H1 (cell line): Measurements from ENCODE around the gene ATP11A. TPM values are rescaled to one million over a fixed set of nuclear protein-coding genes. Genes with fewer than 3 reads are reported as not detected.

Experiments used
- CTCF ChIA-PET: fragments of 300-600 bp; sonication (Branson Sonifier 250); formaldehyde crosslinking; loops from one replicate; lab custom pipeline; 2021; ENCODE audit not compliant: partially characterized antibody; lab: Charles Lee
- POLR2A ChIA-PET: fragments of 300-600 bp; sonication (Branson Sonifier 250); formaldehyde crosslinking; loops from one replicate; lab custom pipeline; 2021; ENCODE audit warnings: inconsistent platforms; ENCODE audit not compliant: partially characterized antibody; lab: Charles Lee
- DNase-seq, 2 experiments: peaks; one replicate each; pipeline versions ENCODE4 v3.0.0 to v3.0.0-alpha.2; 2010 to 2022; ENCODE audit warnings: low spot score in 2 of 2, low read depth in 1 of 2, mixed read lengths in 1 of 2
- FAIRE-seq: peaks from 2 replicates; lab custom pipeline; 2011; peaks lifted over from hg19 to GRCh38; lab: Jason Lieb, UNC
- H2AFZ ChIP-seq: 2 replicates; pipeline ENCODE4 v1.8.1; 2012; ENCODE audit warnings: low read length, inconsistent platforms
- H2AK5ac ChIP-seq: 2 replicates; pipeline ENCODE4 v1.6.1; 2013; ENCODE audit warnings: low read depth, low read length
- H2BK120ac ChIP-seq: replicated peaks from 2 replicates; pipeline ENCODE3; 2013; ENCODE audit warnings: low read depth, low read length, inconsistent platforms
- H2BK12ac ChIP-seq: 2 replicates; pipeline ENCODE4 v1.6.1; 2013; ENCODE audit warnings: low read depth, low read length
- H2BK15ac ChIP-seq: 2 replicates; pipeline ENCODE4 v1.6.1; 2013; ENCODE audit warnings: low read length
- H2BK20ac ChIP-seq: 2 replicates; pipeline ENCODE4 v1.6.1; 2013; ENCODE audit warnings: low read length
- H2BK5ac ChIP-seq: 2 replicates; pipeline ENCODE4 v1.6.1; 2013; ENCODE audit warnings: low read depth, low read length
- H3K14ac ChIP-seq: 2 replicates; pipeline ENCODE4 v1.6.1; 2013; ENCODE audit warnings: inconsistent platforms; ENCODE audit not compliant: insufficient read length
- H3K18ac ChIP-seq: 2 replicates; pipeline ENCODE4 v1.6.1; 2013; ENCODE audit warnings: low read length; ENCODE audit errors: extremely low read depth
- H3K23ac ChIP-seq: 2 replicates; pipeline ENCODE4 v1.6.1; 2013; ENCODE audit warnings: inconsistent platforms; ENCODE audit not compliant: insufficient read length
- H3K23me2 ChIP-seq: 2 replicates; pipeline ENCODE4 v1.6.1; 2013; ENCODE audit warnings: low read depth, low read length
- H3K27ac ChIP-seq: 2 replicates; pipeline ENCODE4 v1.6.1; 2011; ENCODE audit warnings: low read depth, low read length, inconsistent platforms
- H3K27me3 ChIP-seq, 4 experiments: replicated peaks in 1 of 4; 1 replicate in 1 of 4; 2 replicates in 3 of 4; pipeline versions ENCODE4 v1.6.1 to v1.8.1; 2011 to 2013; ENCODE audit warnings: low read length in 3 of 4, mild to moderate bottlenecking in 3 of 4, inconsistent platforms in 2 of 4, mixed read lengths in 2 of 4, moderate library complexity in 1 of 4; ENCODE audit not compliant: control insufficient read depth in 3 of 4, insufficient read depth in 3 of 4; ENCODE audit errors: extremely low read depth in 1 of 4
- H3K36me3 ChIP-seq, 4 experiments: 2 replicates each; pipeline versions ENCODE4 v1.6.1 to v1.8.1; 2011 to 2013; ENCODE audit warnings: mild to moderate bottlenecking in 4 of 4, low read length in 3 of 4, moderate library complexity in 2 of 4, control low read depth in 1 of 4, inconsistent platforms in 1 of 4; ENCODE audit not compliant: insufficient read depth in 4 of 4, control insufficient read depth in 2 of 4
- H3K4ac ChIP-seq: replicated peaks from 2 replicates; pipeline ENCODE3; 2013; ENCODE audit warnings: low read length, low read depth, mixed read lengths, inconsistent platforms; ENCODE audit not compliant: insufficient read length
- H3K4me1 ChIP-seq, 4 experiments: replicated peaks in 1 of 4; 1 replicate in 1 of 4; 2 replicates in 3 of 4; pipeline versions ENCODE4 v1.6.1 to v1.8.1; 2011 to 2013; ENCODE audit warnings: low read length in 3 of 4, inconsistent platforms in 2 of 4, mixed read lengths in 1 of 4; ENCODE audit not compliant: insufficient read depth in 4 of 4, control insufficient read depth in 3 of 4
- H3K4me2 ChIP-seq, 2 experiments: 2 replicates each; pipeline versions ENCODE4 v1.6.1 to v1.8.1; 2011 to 2013; ENCODE audit warnings: low read depth in 2 of 2, low read length in 2 of 2, control low read depth in 1 of 2, inconsistent platforms in 1 of 2, mild to moderate bottlenecking in 1 of 2; ENCODE audit not compliant: insufficient read depth in 1 of 2
- H3K4me3 ChIP-seq, 4 experiments: fragments of 200-600, 300-600 bp in 1 of 4; sonication (generic), shearing (Covaris generic), sonication (Bioruptor Twin) in 1 of 4; 2 replicates each; pipeline versions ENCODE4 v1.5.1 to v1.8.1; 2011 to 2016; ENCODE audit warnings: low read length in 4 of 4, low read depth in 3 of 4, control low read depth in 2 of 4, inconsistent platforms in 2 of 4, mild to moderate bottlenecking in 2 of 4, mixed read lengths in 1 of 4, moderate library complexity in 1 of 4; ENCODE audit not compliant: insufficient read depth in 2 of 4; ENCODE audit errors: extremely low read depth in 1 of 4
- H3K56ac ChIP-seq: replicated peaks from 2 replicates; pipeline ENCODE3; 2013; ENCODE audit warnings: low read depth, mild to moderate bottlenecking, mixed read lengths, low read length, inconsistent platforms; ENCODE audit not compliant: insufficient read length
- H3K79me1 ChIP-seq: 2 replicates; pipeline ENCODE4 v1.6.1; 2013; ENCODE audit warnings: low read depth, low read length, control low read depth
- H3K79me2 ChIP-seq, 2 experiments: 2 replicates each; pipeline versions ENCODE4 v1.6.1 to v1.8.1; 2012 to 2013; ENCODE audit warnings: low read length in 2 of 2, mild to moderate bottlenecking in 2 of 2, inconsistent platforms in 1 of 2; ENCODE audit not compliant: insufficient read depth in 2 of 2, control insufficient read depth in 1 of 2
- H3K9ac ChIP-seq, 4 experiments: replicated peaks in 1 of 4; 1 replicate in 1 of 4; 2 replicates in 3 of 4; pipeline versions ENCODE4 v1.6.1 to v1.8.1; 2011 to 2013; ENCODE audit warnings: low read depth in 3 of 4, low read length in 3 of 4, control low read depth in 2 of 4, mild to moderate bottlenecking in 2 of 4, moderate library complexity in 2 of 4, inconsistent platforms in 1 of 4; ENCODE audit errors: extremely low read depth in 1 of 4
- H3K9me3 ChIP-seq, 2 experiments: 2 replicates each; pipeline versions ENCODE4 v1.6.1 to v1.8.1; 2012 to 2013; ENCODE audit warnings: mild to moderate bottlenecking in 2 of 2, moderate library complexity in 2 of 2, control low read depth in 1 of 2, inconsistent platforms in 1 of 2, low read depth in 1 of 2, low read length in 1 of 2, mixed read lengths in 1 of 2; ENCODE audit not compliant: insufficient read depth in 2 of 2
- H4K20me1 ChIP-seq, 2 experiments: replicated peaks in 1 of 2; 2 replicates each; pipeline versions ENCODE3 to v1.8.1; 2011 to 2013; ENCODE audit warnings: inconsistent platforms in 2 of 2, low read length in 2 of 2, mild to moderate bottlenecking in 1 of 2; ENCODE audit not compliant: insufficient read depth in 2 of 2, control insufficient read depth in 1 of 2
- H4K5ac ChIP-seq: 2 replicates; pipeline ENCODE4 v1.6.1; 2013; ENCODE audit warnings: low read length, low read depth, mixed read lengths, inconsistent platforms; ENCODE audit not compliant: insufficient read length
- H4K8ac ChIP-seq: 2 replicates; pipeline ENCODE4 v1.8.0; 2013; ENCODE audit warnings: mild to moderate bottlenecking, moderate library complexity, low read length, inconsistent platforms; ENCODE audit not compliant: insufficient read depth; ENCODE audit errors: extremely low read depth
- H4K91ac ChIP-seq: replicated peaks from 2 replicates; pipeline ENCODE3; 2013; ENCODE audit warnings: low read length, mixed read lengths, inconsistent platforms; ENCODE audit not compliant: insufficient read length
- ASH2L ChIP-seq: fragments of 200-600, 300-600 bp; sonication (generic); IDR thresholded peaks from one replicate; pipeline ENCODE4 v1.7.1; 2017; ENCODE audit warnings: low read length
- BACH1 ChIP-seq: IDR thresholded peaks from 2 replicates; pipeline ENCODE4 v1.6.1; 2012; ENCODE audit warnings: low read length, improper control_type of control experiment
- BCL11A ChIP-seq, 2 experiments: IDR thresholded peaks; one replicate each; pipeline ENCODE4 v1.6.1; 2011; ENCODE audit warnings: low read depth in 2 of 2, low read length in 2 of 2, mild to moderate bottlenecking in 2 of 2
- EP300 ChIP-seq, 2 experiments: IDR thresholded peaks; 1 replicate in 1 of 2; 2 replicates in 1 of 2; pipeline ENCODE4 v1.6.1; 2011 to 2012; ENCODE audit warnings: low read depth in 2 of 2, low read length in 2 of 2, mild to moderate bottlenecking in 2 of 2, borderline replicate concordance in 1 of 2, inconsistent platforms in 1 of 2, moderate library complexity in 1 of 2
- EZH2 ChIP-seq: fragments of 200-600 bp; sonication (generic); IDR thresholded peaks from 2 replicates; pipeline ENCODE4 v1.7.1; 2012; ENCODE audit warnings: low read depth, mild to moderate bottlenecking, moderate library complexity, low read length, inconsistent platforms; ENCODE audit not compliant: severe bottlenecking
- SIRT6 ChIP-seq: IDR thresholded peaks from one replicate; pipeline ENCODE4 v1.7.1; 2012; ENCODE audit warnings: low read length, inconsistent platforms
- SRF ChIP-seq: IDR thresholded peaks from 2 replicates; pipeline ENCODE4 v1.6.1; 2011; ENCODE audit warnings: mild to moderate bottlenecking, low read depth, low read length, moderate library complexity
- TAF1 ChIP-seq: IDR thresholded peaks from 2 replicates; pipeline ENCODE4 v1.6.1; 2011; ENCODE audit warnings: mild to moderate bottlenecking, low read depth, low read length
- TAF7 ChIP-seq: optimal IDR thresholded peaks from 2 replicates; pipeline ENCODE3; 2011; ENCODE audit warnings: low read depth, mild to moderate bottlenecking, inconsistent platforms, low read length, moderate library complexity, borderline replicate concordance
- ZNF274 ChIP-seq: IDR thresholded peaks from 2 replicates; pipeline ENCODE4 v1.7.0; 2012; ENCODE audit warnings: low read length, borderline replicate concordance; ENCODE audit errors: extremely low read depth
- WGBS, 2 experiments: shearing (Covaris generic) in 1 of 2; methylation state at CpG; one replicate each; pipeline versions ENCODE4 v1.1.6 to v1.1.7; 2013 to 2015; ENCODE audit warnings: low lambda C conversion rate in 2 of 2, mixed read lengths in 2 of 2, inconsistent platforms in 1 of 2, low coverage in 1 of 2, missing lambda C conversion rate in 1 of 2; ENCODE audit not compliant: insufficient replicate concordance in 2 of 2, insufficient coverage in 1 of 2, insufficient read length in 1 of 2; ENCODE audit errors: extremely low coverage in 1 of 2, missing lambda C conversion rate in 1 of 2; 5-methylcytosine and 5-hydroxymethylcytosine counted together
- polyA plus RNA-seq, 7 experiments: library from polyadenylated mRNA; depleted of rRNA in 3 of 7; stranded (reverse) in 5 of 7; unstranded in 2 of 7; fragments of >200 nt in 5 of 7; fragments of 200-250 nt in 2 of 7; gene quantifications; 1 replicate in 5 of 7; 2 replicates in 1 of 7; 4 replicates in 1 of 7; pipeline versions ENCODE4 v1.2.1 to v1.2.3, GENCODE V29; 2011 to 2013; ENCODE audit warnings: missing spikeins in 2 of 7, mixed read lengths in 2 of 7
- total RNA-seq: library from RNA; stranded (reverse); fragmentation: NEBNext Ultra II Directional; extraction: Animal tissue kit (Norgen Biotek cat#: 25700); gene quantifications from 2 replicates; pipeline ENCODE4 v1.2.1, GENCODE V29; 2021
- TF ChIP-seq, protein P1 (sequence below), 3 experiments: IDR thresholded peaks; 1 replicate in 2 of 3; 2 replicates in 1 of 3; pipeline versions ENCODE4 v1.5.1 to v1.6.1; 2011; ENCODE audit warnings: low read length in 3 of 3, mild to moderate bottlenecking in 3 of 3, inconsistent platforms in 2 of 3, low read depth in 1 of 3, moderate library complexity in 1 of 3; ENCODE audit not compliant: insufficient read depth in 1 of 3; ENCODE audit errors: control extremely low read depth in 1 of 3

The ATP11A gene
- total and polyA plus RNA-seq, 2 of the 8 experiments (the other 6 are each of a cell fraction or from before 2014, with no cell fraction given): 28.8 to 72.9 TPM

DNA sequence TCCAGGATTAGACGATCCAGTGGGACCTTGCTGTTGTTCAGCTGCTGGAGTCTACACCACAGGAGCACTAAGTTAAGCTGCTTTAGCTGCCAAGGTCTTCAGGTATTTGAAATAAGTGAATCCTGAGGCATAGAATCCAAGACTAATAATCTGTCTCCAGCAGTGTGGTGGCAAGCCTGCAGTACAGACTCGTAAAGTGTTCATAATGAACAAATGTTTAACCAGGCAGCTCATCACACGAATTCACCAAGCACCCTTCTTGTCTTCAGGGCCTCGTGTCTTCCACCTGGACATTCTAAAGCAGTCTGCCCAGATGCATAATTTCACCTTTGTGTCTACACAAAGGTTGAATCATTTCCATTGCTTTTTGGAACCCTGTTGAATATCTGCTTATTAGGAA is 5.3 kb downstream of the ATP11A start:
- H2BK120ac ChIP-seq: no peak overlapping the region
- H3K79me1 ChIP-seq: peaks cover 16% of the 10 kb centered on the region
- 93% methylated on average over 4 of the region's 4 CpGs; no CpG with 5 or more reads in 1 of the 2 experiments for WGBS, 2 experiments
- no peak overlapping the region for H3K18ac ChIP-seq
- no peak overlapping the region for H3K56ac ChIP-seq
- no peak overlapping the region for H3K9ac ChIP-seq
- H3K4me1 ChIP-seq: peaks cover 0 to 25% (median 12%) of the 10 kb centered on the region in 4 experiments; a peak in 6 of 7 replicates
- no peak overlapping the region for H2BK12ac ChIP-seq
- H3K23me2 ChIP-seq: peaks cover 2% of the 10 kb centered on the region; the same call in 1 of the 2 replicates
- H3K4ac ChIP-seq: no peak overlapping the region
- H2BK15ac ChIP-seq: no peak overlapping the region
- no peak overlapping the region for H4K91ac ChIP-seq
- no peaks in the 10 kb centered on the region; a peak in 1 of 8 replicates for H3K36me3 ChIP-seq
- no peaks in the 10 kb centered on the region for H3K9me3 ChIP-seq
- no peak overlapping the region for H4K5ac ChIP-seq
- ChIA-PET POLR2A (interaction anchor here (0.9 to 1.7 kb wide), 3 partner anchors 14 to 55 kb away, joined by 3 to 7 read pairs (median 3); no protein-coding TSS in a partner anchor), CTCF (interaction anchor here (0.6 to 1.7 kb wide), 7 partner anchors 9 to 179 kb away, joined by 3 to 7 read pairs (median 4); no protein-coding TSS in a partner anchor)
- H2AFZ ChIP-seq: no peak overlapping the region
- no peaks in the 10 kb centered on the region; a peak in 1 of 7 replicates for H3K27me3 ChIP-seq
- no peak overlapping the region for H3K4me3 ChIP-seq
- FAIRE-seq (no peak), DNase-seq (no peak)
- H3K23ac ChIP-seq: no peak overlapping the region
- no peak overlapping the region for H3K14ac ChIP-seq
- no peak overlapping the region for H3K4me2 ChIP-seq
- no peak overlapping the region for H2BK5ac ChIP-seq
- no peak overlapping the region for H3K27ac ChIP-seq
- no peak overlapping the region for H2AK5ac ChIP-seq
- H2BK20ac ChIP-seq: no peak overlapping the region
- peaks cover 4 to 9% of the 10 kb centered on the region in 2 experiments for H4K20me1 ChIP-seq
- H3K79me2 ChIP-seq: peaks cover 6 to 88% of the 10 kb centered on the region in 2 experiments; a peak in 3 of 4 replicates
- no peak overlapping the region for H4K8ac ChIP-seq
- TF ChIP-seq EZH2: no peak
- no peak for TF ChIP-seq ZNF274
- no peak for TF ChIP-seq ASH2L
- no peak for TF ChIP-seq BCL11A (IDR thresholded peaks at IDR 0.05; ENCODE audit: low read depth in 2 of 2, low read length in 2 of 2)
- TF ChIP-seq TAF7: no peak
- TF ChIP-seq TAF1: no peak
- TF ChIP-seq EP300 (IDR thresholded peaks at IDR 0.05; ENCODE audit: borderline replicate concordance in 1 of 2, low read depth in 2 of 2, low read length in 2 of 2): no peak
- TF ChIP-seq SIRT6: no peak
- no peak for TF ChIP-seq BACH1
- TF ChIP-seq, protein P1, sequence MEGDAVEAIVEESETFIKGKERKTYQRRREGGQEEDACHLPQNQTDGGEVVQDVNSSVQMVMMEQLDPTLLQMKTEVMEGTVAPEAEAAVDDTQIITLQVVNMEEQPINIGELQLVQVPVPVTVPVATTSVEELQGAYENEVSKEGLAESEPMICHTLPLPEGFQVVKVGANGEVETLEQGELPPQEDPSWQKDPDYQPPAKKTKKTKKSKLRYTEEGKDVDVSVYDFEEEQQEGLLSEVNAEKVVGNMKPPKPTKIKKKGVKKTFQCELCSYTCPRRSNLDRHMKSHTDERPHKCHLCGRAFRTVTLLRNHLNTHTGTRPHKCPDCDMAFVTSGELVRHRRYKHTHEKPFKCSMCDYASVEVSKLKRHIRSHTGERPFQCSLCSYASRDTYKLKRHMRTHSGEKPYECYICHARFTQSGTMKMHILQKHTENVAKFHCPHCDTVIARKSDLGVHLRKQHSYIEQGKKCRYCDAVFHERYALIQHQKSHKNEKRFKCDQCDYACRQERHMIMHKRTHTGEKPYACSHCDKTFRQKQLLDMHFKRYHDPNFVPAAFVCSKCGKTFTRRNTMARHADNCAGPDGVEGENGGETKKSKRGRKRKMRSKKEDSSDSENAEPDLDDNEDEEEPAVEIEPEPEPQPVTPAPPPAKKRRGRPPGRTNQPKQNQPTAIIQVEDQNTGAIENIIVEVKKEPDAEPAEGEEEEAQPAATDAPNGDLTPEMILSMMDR (IDR thresholded peaks at IDR 0.05; ENCODE audit: control extremely low read depth in 1 of 3, insufficient read depth in 1 of 3, low read depth in 1 of 3, low read length in 3 of 3): no peak
- no peak for TF ChIP-seq SRF
